Activated T-cell treated with anti-CD3 and anti-CD28 coated beads, Interleukin-2, amount 50 U/mL, for 72 hours (primary cell): ENCODE measurements around the gene SS18L1. TPM values are rescaled to one million over a fixed set of nuclear protein-coding genes. Genes with fewer than 3 reads are reported as not detected.
"Not testable (repeated sequence)": the region's sequence is repeated elsewhere in the genome, so short reads cannot be mapped to it uniquely, and the experiment has no call there.

Experiments used
- ATAC-seq, 2 donors: fragments of 150-1000 bp; cut with Tn5 transposase; replicated peaks in 1 of 2; 2 replicates each; pipeline ENCODE4 v1.10.0; 2021; ENCODE audit warnings: moderate library complexity in 2 of 2, mild to moderate bottlenecking in 1 of 2
- DNase-seq, 2 donors: peaks; one replicate each; pipeline ENCODE4 v3.0.0; 2021 to 2022; ENCODE audit warnings: mixed read lengths in 1 of 2
- H3K27ac Mint-ChIP-seq: one replicate; pipeline ENCODE4 v1.8.0; 2022; ENCODE audit warnings: mild to moderate bottlenecking, moderate library complexity, mixed read lengths
- H3K27me3 Mint-ChIP-seq: one replicate; pipeline ENCODE4 v1.8.0; 2022; ENCODE audit warnings: low read depth, mixed read lengths
- H3K36me3 Mint-ChIP-seq, 2 donors: one replicate each; pipeline ENCODE4 v1.8.0; 2022; ENCODE audit warnings: mixed read lengths in 2 of 2, mild to moderate bottlenecking in 1 of 2; ENCODE audit not compliant: insufficient read depth in 2 of 2
- H3K4me1 Mint-ChIP-seq: one replicate; pipeline ENCODE4 v1.8.0; 2022; ENCODE audit warnings: low read depth, mixed read lengths
- H3K4me3 Mint-ChIP-seq, 2 donors: one replicate each; pipeline ENCODE4 v1.8.0; 2022; ENCODE audit warnings: mild to moderate bottlenecking in 2 of 2, mixed read lengths in 2 of 2, moderate library complexity in 2 of 2
- H3K9me3 Mint-ChIP-seq, 2 donors: one replicate each; pipeline ENCODE4 v1.8.0; 2022; ENCODE audit warnings: mixed read lengths in 2 of 2
- total RNA-seq, 2 donors: library from RNA; stranded (reverse); gene quantifications; one replicate each; pipeline ENCODE4 v1.2.3, GENCODE V29; 2022

Gene SS18L1
- total RNA-seq, 2 donors from 2014 or later, result 16.1 to 19.8 TPM

DNA sequence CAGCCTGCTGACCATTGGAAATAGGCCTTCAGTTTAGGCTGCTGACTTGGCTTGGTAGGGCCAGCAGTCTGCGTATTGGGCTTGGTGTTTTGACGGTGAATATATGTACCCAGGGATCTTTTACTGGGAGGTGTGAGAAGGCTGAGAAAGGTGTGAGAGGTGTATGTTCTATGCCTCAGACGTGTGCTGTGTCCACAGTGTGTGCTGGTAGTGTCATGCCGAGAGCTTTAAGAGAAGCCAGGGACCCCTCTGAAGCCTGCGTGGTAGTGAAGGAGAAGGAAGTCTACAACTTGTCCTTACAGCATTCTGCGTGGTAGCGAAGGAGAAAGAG, 2.1 kb downstream of the SS18L1 start:
- H3K4me1 Mint-ChIP-seq, result peaks cover 56% of the 10 kb centered on the region
- no peaks in the 10 kb centered on the region for H3K9me3 Mint-ChIP-seq
- no peak overlapping the region for H3K27ac Mint-ChIP-seq
- H3K36me3 Mint-ChIP-seq, result peaks cover 0 to 3% of the 10 kb centered on the region in 2 donors
- ATAC-seq (no peak), DNase-seq (no peak)
- H3K27me3 Mint-ChIP-seq, result no peaks in the 10 kb centered on the region
- H3K4me3 Mint-ChIP-seq, result no peak overlapping the region

DNA sequence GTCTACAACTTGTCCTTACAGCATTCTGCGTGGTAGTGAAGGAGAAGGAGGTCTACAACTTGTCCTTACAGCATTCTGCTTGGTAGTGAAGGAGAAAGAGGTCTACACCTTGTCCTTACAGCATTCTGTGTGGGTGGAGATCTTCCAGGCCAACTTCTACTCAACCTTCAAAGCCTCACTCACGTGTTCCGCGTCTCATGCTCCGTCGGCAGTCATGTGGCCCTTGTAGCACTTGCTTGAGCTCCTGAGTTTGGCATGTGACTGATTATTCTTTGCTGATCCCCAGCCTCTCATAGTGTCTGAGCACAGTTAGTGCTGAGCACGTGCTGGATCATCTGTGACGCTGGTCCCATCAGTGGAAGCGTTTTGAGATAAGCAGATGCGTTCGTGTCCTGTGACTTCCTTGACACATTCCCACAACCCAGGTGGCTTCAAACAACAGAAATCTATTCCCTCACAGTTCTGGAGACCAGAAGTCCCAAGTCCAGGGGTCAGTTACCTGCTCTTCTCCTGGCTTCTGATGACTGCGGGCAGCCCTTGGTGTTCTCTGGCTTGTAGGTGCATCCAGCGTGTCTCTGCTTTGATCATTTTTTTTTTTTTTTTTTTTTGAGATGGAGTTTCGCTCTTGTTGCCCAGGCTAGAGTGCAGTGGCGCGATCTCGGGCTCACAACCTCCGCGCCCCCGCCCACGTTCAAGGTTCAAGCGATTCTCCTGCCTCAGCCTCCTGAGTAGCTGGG, 2.6 kb downstream of the SS18L1 start:
- no peaks in the 10 kb centered on the region for H3K27me3 Mint-ChIP-seq
- no peak overlapping the region for H3K4me3 Mint-ChIP-seq
- no peak overlapping the region for H3K27ac Mint-ChIP-seq
- ATAC-seq, result no peak
- H3K4me1 Mint-ChIP-seq, result peaks cover 51% of the 10 kb centered on the region
- no peaks in the 10 kb centered on the region for H3K9me3 Mint-ChIP-seq
- H3K36me3 Mint-ChIP-seq, result peaks cover 0 to 1% of the 10 kb centered on the region in 2 donors
- no peak for DNase-seq

DNA sequence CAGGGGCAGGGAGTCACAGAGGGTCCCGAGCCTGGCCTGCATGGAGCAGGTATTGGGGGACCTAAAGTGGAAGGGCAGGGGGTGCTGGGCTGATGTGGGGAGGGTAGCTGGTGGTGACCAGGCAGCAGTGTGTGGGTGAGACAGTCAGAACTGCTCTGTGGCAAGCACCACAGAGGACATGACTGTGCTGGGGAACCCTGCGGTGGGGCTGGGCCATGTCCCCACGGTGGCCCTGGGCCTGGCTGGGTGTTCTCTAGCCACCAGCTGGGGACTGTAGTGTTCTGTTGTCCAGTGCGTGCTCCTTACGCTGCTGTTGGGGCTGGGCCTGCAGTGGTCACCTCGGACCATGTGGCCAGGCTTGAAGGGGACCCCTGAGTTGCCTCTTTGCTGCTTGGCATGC, 3.6 kb downstream of the SS18L1 start:
- Mint-ChIP-seq H3K27me3 (no peaks in the 10 kb centered on the region), H3K9me3 (no peaks in the 10 kb centered on the region), H3K36me3 (no peaks in the 10 kb centered on the region), H3K4me3 (no peak overlapping the region), H3K4me1 (peaks cover 42% of the 10 kb centered on the region), H3K27ac (no peak overlapping the region)
- no peak for ATAC-seq
- no peak for DNase-seq

DNA sequence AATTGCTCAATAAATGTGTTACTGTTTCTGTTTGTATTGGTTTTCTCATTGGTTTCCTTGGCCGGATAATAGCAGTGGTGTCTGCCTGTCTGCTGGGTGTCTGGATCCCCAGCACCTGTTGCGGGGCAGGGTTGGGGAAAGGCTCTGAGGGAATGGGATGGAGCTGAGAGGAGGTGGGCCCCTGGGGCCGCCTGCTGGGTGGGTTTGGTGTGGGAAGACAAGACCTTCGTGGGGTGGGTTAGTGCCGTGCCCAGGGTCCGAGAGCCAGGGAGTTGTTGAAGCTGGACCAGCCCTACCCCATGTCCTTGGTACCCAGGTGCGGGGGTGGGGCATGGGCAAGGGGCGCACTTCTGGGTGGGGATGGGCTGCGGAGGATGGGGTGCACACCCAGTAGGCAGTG, 4.0 kb downstream of the SS18L1 start:
- Mint-ChIP-seq H3K27ac (no peak overlapping the region), H3K27me3 (no peaks in the 10 kb centered on the region), H3K4me3 (no peak overlapping the region), H3K4me1 (peaks cover 40% of the 10 kb centered on the region), H3K9me3 (no peaks in the 10 kb centered on the region), H3K36me3 (peaks cover 0 to 2% of the 10 kb centered on the region in 2 donors)
- DNase-seq (no peak), ATAC-seq (no peak)

DNA sequence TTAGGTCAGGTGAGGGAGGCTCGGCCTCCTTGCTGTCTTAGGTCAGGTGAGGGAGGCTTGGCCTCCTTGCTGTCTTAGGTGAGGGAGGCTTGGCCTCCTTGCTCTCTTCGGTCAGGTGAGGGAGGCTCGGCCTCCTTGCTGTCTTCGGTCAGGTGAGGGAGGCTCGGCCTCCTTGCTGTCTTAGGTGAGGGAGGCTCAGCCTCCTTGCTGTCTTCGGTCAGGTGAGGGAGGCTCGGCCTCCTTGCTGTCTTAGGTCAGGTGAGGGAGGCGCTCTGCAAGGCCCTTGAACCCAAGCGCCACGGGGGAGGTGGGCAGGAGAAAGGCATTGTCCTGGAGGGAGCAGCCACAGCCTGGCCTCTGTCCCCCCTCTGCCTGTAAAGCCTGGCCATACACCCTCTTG, 4.8 kb downstream of the SS18L1 start:
- not testable (repeated sequence) for H3K27ac Mint-ChIP-seq, DNase-seq, ATAC-seq, H3K4me3 Mint-ChIP-seq, H3K36me3 Mint-ChIP-seq, H3K9me3 Mint-ChIP-seq, H3K27me3 Mint-ChIP-seq
- peaks cover 40% of the 10 kb centered on the region for H3K4me1 Mint-ChIP-seq

DNA sequence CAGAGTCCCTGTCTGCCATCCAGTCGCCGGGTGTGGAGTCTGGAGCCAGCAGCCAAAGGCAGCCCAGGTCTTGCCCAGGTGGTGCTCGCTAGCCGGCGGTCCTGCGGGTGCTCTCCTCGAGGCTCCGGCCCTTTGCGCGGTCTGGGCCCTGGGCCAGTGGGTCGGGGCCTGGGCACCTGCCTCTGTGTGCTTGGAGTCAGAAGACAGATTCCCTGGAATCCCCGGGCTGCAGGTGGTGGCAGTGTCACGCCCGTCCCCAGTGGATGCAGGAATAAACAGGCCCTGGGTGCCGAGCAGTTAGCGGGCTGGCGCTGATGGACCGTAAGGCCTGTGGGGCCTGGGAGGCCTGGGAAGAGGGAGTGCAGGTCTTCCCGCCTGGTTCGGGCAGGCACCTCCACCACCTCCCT, 5.3 kb downstream of the SS18L1 start:
- Mint-ChIP-seq H3K4me3 (no peak overlapping the region), H3K27me3 (no peaks in the 10 kb centered on the region), H3K27ac (no peak overlapping the region), H3K36me3 (peaks cover 8 to 13% of the 10 kb centered on the region in 2 donors), H3K4me1 (peaks cover 40% of the 10 kb centered on the region), H3K9me3 (peaks cover 3 to 6% of the 10 kb centered on the region in 2 donors)
- no peak for ATAC-seq
- DNase-seq, result no peak

DNA sequence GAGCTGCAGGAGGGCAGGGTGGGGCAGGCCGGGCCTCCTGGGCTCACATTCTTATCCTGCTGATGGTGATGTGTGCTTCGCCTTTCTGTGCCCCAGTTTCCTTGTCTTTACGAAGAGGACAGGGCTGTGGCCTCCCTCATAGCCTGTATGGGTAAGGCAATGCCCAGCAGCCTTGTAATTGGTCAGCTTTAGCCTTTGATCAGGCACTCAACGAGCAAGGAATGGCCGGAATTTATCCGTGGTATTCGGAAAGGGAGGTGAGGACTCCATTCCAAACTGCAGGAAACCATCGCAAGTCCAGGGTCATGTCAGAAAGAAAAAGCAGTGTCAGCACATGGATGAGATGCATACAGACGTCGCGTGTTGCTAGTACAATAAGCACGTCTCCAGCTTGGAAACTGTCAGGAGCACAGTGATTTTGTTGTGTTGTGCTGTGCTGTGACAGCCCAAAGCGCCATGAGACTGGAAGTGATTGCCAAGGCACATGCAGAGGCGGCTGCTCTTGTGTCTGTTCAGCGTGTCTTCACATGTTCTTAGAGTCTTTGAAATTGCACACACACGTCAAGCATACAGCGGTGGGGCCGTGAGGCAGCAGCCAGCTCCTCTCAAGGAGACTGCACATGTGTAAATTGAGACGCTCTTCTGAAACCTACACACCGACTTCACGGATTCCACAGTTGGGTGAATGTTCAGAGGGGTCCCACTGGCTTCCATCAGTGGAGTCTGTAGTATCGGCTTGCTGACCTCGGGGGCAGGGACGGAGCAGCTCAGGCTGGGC, 6.2 kb downstream of the SS18L1 start:
- Mint-ChIP-seq H3K36me3 (peaks cover 9 to 20% of the 10 kb centered on the region in 2 donors), H3K4me3 (no peak overlapping the region), H3K9me3 (peaks cover 3 to 6% of the 10 kb centered on the region in 2 donors), H3K27ac (no peak overlapping the region), H3K27me3 (no peaks in the 10 kb centered on the region), H3K4me1 (peaks cover 36% of the 10 kb centered on the region)
- ATAC-seq (no peak), DNase-seq (no peak)

DNA sequence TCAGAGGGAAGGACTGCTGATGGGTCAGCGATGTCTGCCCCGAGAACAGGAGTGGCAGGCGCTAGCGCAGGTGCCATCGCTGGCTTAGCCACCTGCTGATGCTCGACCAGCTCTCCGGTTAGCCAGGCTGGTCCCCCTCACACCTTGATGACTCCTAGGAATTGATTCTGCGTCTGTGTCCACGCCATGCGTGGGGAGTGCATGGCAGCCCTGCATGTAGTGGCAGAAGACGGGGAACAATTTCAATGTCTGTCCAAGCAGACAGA, 6.7 kb downstream of the SS18L1 start:
- ATAC-seq, result no peak
- H3K36me3 Mint-ChIP-seq, result peaks cover 10 to 23% of the 10 kb centered on the region in 2 donors
- no peak for DNase-seq
- peaks cover 31% of the 10 kb centered on the region for H3K4me1 Mint-ChIP-seq
- no peak overlapping the region for H3K4me3 Mint-ChIP-seq
- H3K27me3 Mint-ChIP-seq, result no peaks in the 10 kb centered on the region
- peaks cover 3 to 6% of the 10 kb centered on the region in 2 donors for H3K9me3 Mint-ChIP-seq
- no peak overlapping the region for H3K27ac Mint-ChIP-seq

DNA sequence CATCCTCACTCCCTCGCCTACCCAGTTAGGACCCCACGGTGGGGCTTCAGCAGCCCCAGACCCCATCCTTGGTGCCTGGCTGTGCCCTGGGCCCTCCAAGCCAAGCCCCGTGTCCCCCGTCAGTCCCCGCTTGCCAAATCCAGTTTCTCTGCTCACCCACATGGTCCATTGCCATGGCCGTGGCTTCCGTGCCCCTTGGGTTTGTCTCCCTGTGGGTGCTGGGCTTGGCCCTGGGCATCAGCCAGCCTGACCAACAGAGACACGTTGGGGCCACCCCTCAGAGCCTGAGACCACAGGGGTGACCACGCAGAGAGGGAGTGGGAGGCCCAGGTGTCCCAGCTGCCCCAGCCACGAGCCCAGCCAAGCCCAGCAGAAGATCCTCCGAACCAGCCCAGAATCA, 7.7 kb downstream of the SS18L1 start:
- H3K9me3 Mint-ChIP-seq, result peaks cover 3 to 6% of the 10 kb centered on the region in 2 donors
- H3K27ac Mint-ChIP-seq, result no peak overlapping the region
- H3K4me1 Mint-ChIP-seq, result peaks cover 27% of the 10 kb centered on the region
- peaks cover 10 to 23% of the 10 kb centered on the region in 2 donors for H3K36me3 Mint-ChIP-seq
- ATAC-seq (no peak), DNase-seq (no peak)
- no peak overlapping the region for H3K4me3 Mint-ChIP-seq
- H3K27me3 Mint-ChIP-seq, result no peaks in the 10 kb centered on the region

DNA sequence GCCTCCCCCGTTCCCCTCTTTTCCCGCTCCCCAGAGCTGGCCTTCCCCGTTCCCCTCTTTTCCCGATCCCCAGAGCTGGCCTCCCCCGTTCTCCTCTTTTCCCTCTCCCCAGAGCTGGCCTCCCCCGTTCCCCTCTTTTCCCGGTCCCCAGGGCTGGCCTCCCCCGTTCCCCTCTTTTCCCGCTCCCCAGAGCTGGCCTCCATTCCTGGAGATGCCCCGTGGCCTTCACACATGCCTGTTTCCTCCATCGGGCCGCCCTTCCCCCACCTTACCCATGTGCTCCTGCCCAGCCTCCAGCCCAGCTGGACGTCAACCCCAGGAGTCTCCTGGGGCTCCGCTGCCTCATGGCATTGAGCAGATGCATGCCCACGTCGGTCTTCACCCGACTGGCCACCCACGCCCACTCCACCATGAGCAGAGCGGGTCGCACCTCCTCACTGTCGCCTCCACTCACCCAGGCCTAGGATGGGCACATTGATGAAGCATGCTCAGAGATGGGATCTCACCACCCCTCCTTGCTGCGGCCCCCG, 8.3 kb downstream of the SS18L1 start:
- peaks cover 24% of the 10 kb centered on the region for H3K4me1 Mint-ChIP-seq
- no peak for DNase-seq
- peaks cover 10 to 23% of the 10 kb centered on the region in 2 donors for H3K36me3 Mint-ChIP-seq
- H3K27ac Mint-ChIP-seq, result no peak overlapping the region
- peaks cover 3 to 6% of the 10 kb centered on the region in 2 donors for H3K9me3 Mint-ChIP-seq
- H3K4me3 Mint-ChIP-seq, result no peak overlapping the region
- no peaks in the 10 kb centered on the region for H3K27me3 Mint-ChIP-seq
- ATAC-seq, result no peak

DNA sequence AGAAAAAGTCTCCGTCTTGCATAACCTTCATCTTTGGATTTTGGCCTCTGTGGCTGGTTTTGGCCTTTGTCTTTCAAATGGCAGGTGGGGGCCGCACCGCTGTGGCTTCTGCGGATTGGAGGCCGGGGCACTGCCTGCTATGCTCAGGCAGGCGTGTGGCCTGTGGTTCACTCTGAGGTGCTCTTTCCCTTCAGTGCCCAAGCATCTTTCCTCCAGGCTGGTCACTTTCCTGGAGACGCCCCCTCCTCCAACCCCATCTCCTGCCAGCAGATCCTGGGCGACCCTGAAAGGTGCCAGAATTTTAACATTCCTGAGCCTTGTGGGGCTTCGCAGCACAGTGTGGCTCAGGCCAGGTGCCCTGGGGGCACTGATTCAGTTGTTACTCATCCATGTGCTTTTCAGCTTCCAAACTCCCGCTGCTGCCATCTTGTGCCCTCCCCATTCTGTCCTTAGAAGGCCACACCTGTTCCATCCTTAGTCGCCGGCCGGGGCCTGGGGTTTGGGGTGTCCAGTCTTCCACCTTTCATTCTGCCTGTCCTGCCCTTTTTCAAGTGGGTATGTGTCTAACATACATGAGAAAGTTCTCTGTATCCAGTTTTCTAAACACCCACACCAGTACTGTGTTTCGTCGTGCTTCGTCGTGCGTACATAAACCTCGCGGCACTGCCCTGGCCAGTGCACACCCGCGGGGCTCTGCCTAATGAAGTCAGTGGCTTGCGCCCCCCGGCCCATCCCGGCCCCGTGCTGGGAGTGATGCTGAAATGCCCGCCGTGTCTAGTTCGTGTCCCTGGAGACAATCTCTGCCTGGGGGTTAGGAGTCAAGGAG, 12.1 kb downstream of the SS18L1 start:
- peaks cover 10 to 23% of the 10 kb centered on the region in 2 donors for H3K36me3 Mint-ChIP-seq
- peaks cover 3 to 6% of the 10 kb centered on the region in 2 donors for H3K9me3 Mint-ChIP-seq
- no peaks in the 10 kb centered on the region for H3K27me3 Mint-ChIP-seq
- H3K4me1 Mint-ChIP-seq, result peaks cover 22% of the 10 kb centered on the region
- ATAC-seq (no peak), DNase-seq (no peak)
- no peak overlapping the region for H3K4me3 Mint-ChIP-seq
- no peak overlapping the region for H3K27ac Mint-ChIP-seq

DNA sequence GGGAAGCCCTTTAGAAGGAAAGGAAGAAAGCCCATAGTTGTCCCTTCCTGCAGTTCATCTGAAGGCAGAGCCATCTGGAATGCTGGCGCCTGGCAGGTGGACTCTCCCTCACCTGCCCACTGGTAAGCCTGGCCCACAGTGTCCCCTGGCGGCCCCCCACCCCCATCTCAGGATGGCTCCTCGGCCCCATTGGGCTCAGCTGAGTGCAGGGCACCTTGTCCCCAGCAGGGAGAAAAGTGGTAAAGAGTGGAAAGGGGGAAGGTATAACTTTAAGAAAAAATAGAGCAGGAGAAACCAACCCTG, 12.6 kb downstream of the SS18L1 start:
- H3K27ac Mint-ChIP-seq, result no peak overlapping the region
- peaks cover 10 to 23% of the 10 kb centered on the region in 2 donors for H3K36me3 Mint-ChIP-seq
- no peak for ATAC-seq

More for the DNA sequence above, 12.6 kb downstream of the SS18L1 start:
- H3K27me3 Mint-ChIP-seq, result no peaks in the 10 kb centered on the region
- no peak for DNase-seq
- H3K4me1 Mint-ChIP-seq, result peaks cover 23% of the 10 kb centered on the region
- peaks cover 3 to 6% of the 10 kb centered on the region in 2 donors for H3K9me3 Mint-ChIP-seq
- H3K4me3 Mint-ChIP-seq, result no peak overlapping the region
